Measurements from ENCODE around the gene FAM181A. TPM values are rescaled to one million over a fixed set of nuclear protein-coding genes. Genes with fewer than 3 reads are reported as not detected.

FAM181A gene
- total and polyA plus RNA-seq, 2 of the 4 experiments (the other 2 are of a cell fraction), result not detected

- no TSS peak for BruUV-seq (replicated peaks)
- H3K9me3 ChIP-seq (ENCODE audit: control insufficient read depth, insufficient read depth, low read length), result no peaks in the 10 kb centered on the region
- POLR2A ChIA-PET (ENCODE audit: unreplicated experiment), result no interaction called here
- DNase-seq, result no peak
- peak overlapping the region; percentile 19 to 69 for H4K8ac ChIP-seq (ENCODE audit: low read depth in 2 of 2, low read length in 2 of 2)
- peak overlapping the region; percentile 58 for H3K18ac ChIP-seq (ENCODE audit: low read depth, low read length)
- in situ Hi-C loops (cut with MboI; ENCODE audit: low sequenced_read_pairs), result no loop called here
- peak overlapping the region; percentile 27; the same call in 1 of the 2 replicates for H3K4me2 ChIP-seq (ENCODE audit: low read depth, low read length)
- H4K5ac ChIP-seq (ENCODE audit: low read depth, low read length), result peak overlapping the region; percentile 15; the same call in 1 of the 2 replicates
- ATAC-seq (ENCODE audit: low read depth), result no peak
- intact Hi-C loops (cut with micrococcal nuclease), result loop anchor here (5.0 kb wide), 1 partner anchor 44 kb away; no protein-coding TSS in a partner anchor
- peak overlapping the region; percentile 46 for H2BK5ac ChIP-seq (ENCODE audit: low read depth, low read length, poor library complexity, severe bottlenecking)
- peaks cover 24% of the 10 kb centered on the region for H3K9me1 ChIP-seq (ENCODE audit: insufficient read depth, low read length)
- no peak overlapping the region for H3K4me3 ChIP-seq (ENCODE audit: insufficient read depth, low read depth, low read length)
- H3K14ac ChIP-seq (replicated peaks; ENCODE audit: low read depth, low read length), result peak overlapping the region; percentile 10
- H3K9ac ChIP-seq (ENCODE audit: low read depth, low read length), result no peak overlapping the region
- CTCF ChIA-PET, result no interaction called here
- peak overlapping the region; percentile 17; the same call in 1 of the 2 replicates for H3K23ac ChIP-seq (ENCODE audit: low read depth, low read length)
- H3K27ac ChIP-seq (ENCODE audit: insufficient read depth, low read length), result 0 out of 2 replicates have a peak overlapping the region, but pooled peaks have one; percentile 22
- H2BK15ac ChIP-seq (ENCODE audit: low read depth, low read length), result peak overlapping the region; percentile 96
- peak overlapping the region; percentile 31 for H2AK9ac ChIP-seq (replicated peaks; ENCODE audit: low read depth, low read length, poor library complexity)
- TF ChIP-seq SMC3 (IDR thresholded peaks at IDR 0.05; ENCODE audit: low read depth, low read length) (no peak), FOS (IDR thresholded peaks at IDR 0.05; ENCODE audit: low read depth, low read length) (no peak)
- H3K4me1 ChIP-seq (ENCODE audit: control insufficient read depth, insufficient read depth, low read length), result peaks cover 24% of the 10 kb centered on the region
- H2BK120ac ChIP-seq (ENCODE audit: low read depth, low read length), result peak overlapping the region; percentile 67
- H3K4ac ChIP-seq (ENCODE audit: low read depth, low read length), result peak overlapping the region; percentile 71
- peak overlapping the region; percentile 85 for H2AK5ac ChIP-seq (ENCODE audit: low read depth, low read length)
- peak overlapping the region; percentile 71 for H2BK20ac ChIP-seq (ENCODE audit: low read depth, low read length)
- H3K56ac ChIP-seq (ENCODE audit: extremely low read depth, insufficient read depth, low read length), result no peak overlapping the region
- dilution Hi-C loops (cut with HindIII; ENCODE audit: low sequenced_read_pairs, unreplicated experiment), result no loop called here
- no peaks in the 10 kb centered on the region for H3K36me3 ChIP-seq (ENCODE audit: control insufficient read depth, insufficient read depth, low read length)
- H3K79me1 ChIP-seq (ENCODE audit: low read depth in 1 of 2, low read length in 2 of 2), result no peaks in the 10 kb centered on the region
- peak overlapping the region; percentile 67 for H2AFZ ChIP-seq (replicated peaks; ENCODE audit: low read length, poor library complexity)
- WGBS, 2 experiments (ENCODE audit: extremely low coverage in 2 of 2, insufficient read length in 1 of 2), result no CpG with 5 or more reads among the region's 7 CpGs
- no peaks in the 10 kb centered on the region for H4K20me1 ChIP-seq (ENCODE audit: insufficient read depth, low read length)
- H3K27me3 ChIP-seq (ENCODE audit: control insufficient read depth, insufficient read depth, low read length), result peaks cover 2% of the 10 kb centered on the region; the same call in 1 of the 2 replicates
- peak overlapping the region; percentile 64 for H4K91ac ChIP-seq (ENCODE audit: insufficient read depth, low read depth, low read length)
Observed at GRCh38 chr14:93958567-93959238, 31.6 kb downstream of the FAM181A start.
